Measurements from ENCODE around the gene CARS1. TPM values are rescaled to one million over a fixed set of nuclear protein-coding genes. Genes with fewer than 3 reads are reported as not detected.

CARS1 gene
- total RNA-seq, 4 donors from 2014 or later, result 29.3 to 50.4 (median 36.4) TPM

GRCh38 chr11:2989551-2989950, 67.7 kb downstream of the CARS1 start:
- Histone ChIP-seq H3K4me3 (peak overlapping the region in 1 of 4 donors; percentile 12), H3K36me3 (no peaks in the 10 kb centered on the region), H3K4me1 (peaks cover 0 to 60% (median 37%) of the 10 kb centered on the region in 4 donors), H3K27ac (peak overlapping the region in 3 of 4 donors; percentile 57 to 98 (median 92)), H3K9me3 (no peaks in the 10 kb centered on the region), H3K27me3 (no peaks in the 10 kb centered on the region)
- DNase-seq (ENCODE audit: low spot score in 2 of 2), result no peak
- 33 to 36% methylated on average over 3 of the region's 3 CpGs for WGBS, 2 donors
- TF ChIP-seq, protein P1, sequence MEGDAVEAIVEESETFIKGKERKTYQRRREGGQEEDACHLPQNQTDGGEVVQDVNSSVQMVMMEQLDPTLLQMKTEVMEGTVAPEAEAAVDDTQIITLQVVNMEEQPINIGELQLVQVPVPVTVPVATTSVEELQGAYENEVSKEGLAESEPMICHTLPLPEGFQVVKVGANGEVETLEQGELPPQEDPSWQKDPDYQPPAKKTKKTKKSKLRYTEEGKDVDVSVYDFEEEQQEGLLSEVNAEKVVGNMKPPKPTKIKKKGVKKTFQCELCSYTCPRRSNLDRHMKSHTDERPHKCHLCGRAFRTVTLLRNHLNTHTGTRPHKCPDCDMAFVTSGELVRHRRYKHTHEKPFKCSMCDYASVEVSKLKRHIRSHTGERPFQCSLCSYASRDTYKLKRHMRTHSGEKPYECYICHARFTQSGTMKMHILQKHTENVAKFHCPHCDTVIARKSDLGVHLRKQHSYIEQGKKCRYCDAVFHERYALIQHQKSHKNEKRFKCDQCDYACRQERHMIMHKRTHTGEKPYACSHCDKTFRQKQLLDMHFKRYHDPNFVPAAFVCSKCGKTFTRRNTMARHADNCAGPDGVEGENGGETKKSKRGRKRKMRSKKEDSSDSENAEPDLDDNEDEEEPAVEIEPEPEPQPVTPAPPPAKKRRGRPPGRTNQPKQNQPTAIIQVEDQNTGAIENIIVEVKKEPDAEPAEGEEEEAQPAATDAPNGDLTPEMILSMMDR (IDR thresholded peaks at IDR 0.05), result no peak

- H3K27ac ChIP-seq, result peak overlapping the region in 3 of 4 donors; percentile 57 to 98 (median 92)
- H3K36me3 ChIP-seq, result no peaks in the 10 kb centered on the region
- 28 to 32% methylated on average over 4 of the region's 4 CpGs for WGBS, 2 donors
- H3K27me3 ChIP-seq, result no peaks in the 10 kb centered on the region
- no peak for DNase-seq (ENCODE audit: low spot score in 2 of 2)
- peak overlapping the region in 2 of 4 donors; percentile 6 to 12 for H3K4me3 ChIP-seq
- TF ChIP-seq, protein P1 (IDR thresholded peaks at IDR 0.05), result no peak
- TF ChIP-seq POLR2A (IDR thresholded peaks at IDR 0.05) (no peak), EP300 (IDR thresholded peaks at IDR 0.05) (no peak)
- H3K4me1 ChIP-seq, result peaks cover 0 to 60% (median 37%) of the 10 kb centered on the region in 4 donors
- no peaks in the 10 kb centered on the region for H3K9me3 ChIP-seq
These were observed 68.2 kb downstream of the CARS1 start for GRCh38 chr11:2989006-2989405.

- Histone ChIP-seq H3K27me3 (no peaks in the 10 kb centered on the region), H3K4me1 (peaks cover 0 to 68% (median 37%) of the 10 kb centered on the region in 4 donors), H3K36me3 (no peaks in the 10 kb centered on the region), H3K4me3 (no peak overlapping the region), H3K27ac (peak overlapping the region in 3 of 4 donors; percentile 57 to 98 (median 92)), H3K9me3 (no peaks in the 10 kb centered on the region)
- no peak for TF ChIP-seq EP300 (IDR thresholded peaks at IDR 0.05)
- no peak for TF ChIP-seq POLR2A (IDR thresholded peaks at IDR 0.05)
- TF ChIP-seq, protein P1 (IDR thresholded peaks at IDR 0.05), result no peak
- 45 to 55% methylated on average over 11 of the region's 11 CpGs for WGBS, 2 donors
- DNase-seq (ENCODE audit: low spot score in 2 of 2), result no peak
These were observed 69.1 kb downstream of the CARS1 start for GRCh38 chr11:2987881-2988861.

DNA sequence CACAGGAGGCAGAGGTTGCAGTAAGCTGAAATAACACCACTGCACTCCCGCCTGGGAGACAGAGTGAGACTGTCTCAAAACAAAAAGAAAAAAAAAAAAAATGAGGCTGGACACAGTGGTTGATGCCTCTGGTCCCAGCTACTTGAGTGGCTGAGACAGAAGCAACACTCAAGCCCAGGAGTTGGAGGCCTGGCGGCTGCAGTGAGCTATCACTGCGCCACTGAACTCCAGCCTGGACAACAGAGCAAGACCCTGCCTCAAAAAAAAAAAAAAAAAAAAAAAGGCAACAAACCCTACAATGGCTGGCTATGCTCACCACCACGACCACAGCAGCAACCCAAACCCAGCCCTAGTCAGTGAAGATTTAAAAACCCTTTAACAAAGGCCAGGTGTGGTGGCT, 73.3 kb downstream of the CARS1 start:
- TF ChIP-seq POLR2A (IDR thresholded peaks at IDR 0.05), result no peak
- H3K27ac ChIP-seq, result no peak overlapping the region
- H3K36me3 ChIP-seq, result peaks cover 0 to 7% (median 3%) of the 10 kb centered on the region in 3 donors
- H3K4me1 ChIP-seq, result peaks cover 0 to 51% (median 14%) of the 10 kb centered on the region in 4 donors
- WGBS, 2 donors, result 88 to 93% methylated on average over 4 of the region's 4 CpGs
- no peaks in the 10 kb centered on the region for H3K27me3 ChIP-seq
- no peak overlapping the region for H3K4me3 ChIP-seq
- DNase-seq (ENCODE audit: low spot score in 2 of 2), result no peak
- H3K9me3 ChIP-seq, result no peaks in the 10 kb centered on the region

DNA sequence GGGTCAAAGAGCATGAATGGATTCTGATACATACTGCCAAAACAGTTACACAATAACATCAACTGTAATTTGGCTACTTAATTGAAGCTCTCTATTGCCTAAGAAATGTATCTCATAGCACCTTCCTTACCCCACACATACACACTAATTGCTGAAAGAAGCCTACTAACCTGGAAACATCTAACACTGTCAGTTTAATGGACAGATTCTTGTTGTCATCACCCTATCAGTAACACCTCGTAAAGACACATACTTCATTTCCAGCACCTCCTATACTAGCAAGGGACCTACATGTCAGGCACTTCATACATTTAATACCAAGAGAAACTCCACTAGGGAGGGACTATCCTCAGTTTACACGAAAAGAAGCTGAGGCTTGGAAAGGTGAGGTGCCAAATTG, 75.0 kb downstream of the CARS1 start:
- H3K9me3 ChIP-seq, result no peaks in the 10 kb centered on the region
- no peak overlapping the region for H3K4me3 ChIP-seq
- TF ChIP-seq POLR2A (IDR thresholded peaks at IDR 0.05) (no peak), EP300 (IDR thresholded peaks at IDR 0.05) (no peak)
- TF ChIP-seq, protein P1 (IDR thresholded peaks at IDR 0.05), result no peak
- H3K4me1 ChIP-seq, result peaks cover 0 to 34% (median 3%) of the 10 kb centered on the region in 4 donors
- peaks cover 0 to 24% (median 7%) of the 10 kb centered on the region in 3 donors for H3K36me3 ChIP-seq
- H3K27me3 ChIP-seq, result no peaks in the 10 kb centered on the region
- WGBS, 2 donors, result 70 to 79% methylated on average over 2 of the region's 2 CpGs
- no peak overlapping the region for H3K27ac ChIP-seq
- DNase-seq (ENCODE audit: low spot score in 2 of 2), result no peak

Data from tibial nerve (tissue), 4 donors.